HCT116 (cell line): ENCODE measurements around the gene METTL13. TPM values are rescaled to one million over a fixed set of nuclear protein-coding genes. Genes with fewer than 3 reads are reported as not detected.

ENCODE experiments used
- ATAC-seq: fragments of 200-7000 bp; cut with Tn5 transposase; 2 replicates; pipeline ENCODE4 v1.9.1; 2020; ENCODE audit warnings: mild to moderate bottlenecking, moderate library complexity
- BruUV-seq: library from RNA; stranded (reverse); fragments of 400-500 nt; replicated peaks from 2 replicates; lab custom pipeline; 2021; lab: Mats Ljungman, UMichigan
- CTCF ChIA-PET: fragments of 300-600 bp; sonication (Branson Sonifier 250); formaldehyde crosslinking; loops from one replicate; lab custom pipeline; 2021; ENCODE audit warnings: antibody characterized with exemption; lab: Charles Lee
- POLR2A ChIA-PET: fragments of 300-600, 350-600 bp; sonication (Branson Sonifier 250); formaldehyde crosslinking; loops from one replicate; lab custom pipeline; 2021; ENCODE audit warnings: antibody characterized with exemption; lab: Charles Lee
- RAD21 ChIA-PET, 2 experiments: fragments of 300-600 bp; sonication (Branson Sonifier 250); formaldehyde crosslinking; loops; one replicate each; lab custom pipeline; 2023; ENCODE audit warnings: low total read pairs in 2 of 2; ENCODE audit not compliant: uncharacterized antibody in 2 of 2, unreplicated experiment in 2 of 2, low non-redundant PET in 1 of 2; lab: Charles Lee
- DNase-seq: peaks from one replicate; pipeline ENCODE4 v3.0.0-alpha.2; 2010; ENCODE audit warnings: low read depth, low spot score
- H2AFZ ChIP-seq: fragments of 200-600 bp; shearing (Covaris generic), sonication (generic); 2 replicates; pipeline ENCODE4 v1.6.1; 2017; ENCODE audit warnings: low read depth, mixed run types, mixed read lengths, antibody characterized with exemption, low read length; ENCODE audit not compliant: poor library complexity, severe bottlenecking
- H3K27ac ChIP-seq: 2 replicates; pipeline ENCODE4 v1.5.1; 2012; ENCODE audit warnings: low read depth, low read length
- H3K27me3 ChIP-seq: fragments of 200-600 bp; sonication (generic); 2 replicates; pipeline ENCODE4 v1.6.1; 2016; ENCODE audit warnings: mixed run types, low read length, mixed read lengths; ENCODE audit not compliant: insufficient read depth
- H3K36me3 ChIP-seq, 2 experiments: fragments of 200-500 bp in 1 of 2; fragments of 200-600 bp in 1 of 2; sonication (Bioruptor generic) in 1 of 2; sonication (generic) in 1 of 2; 2 replicates each; pipeline versions ENCODE4 v1.5.1 to v1.6.1; 2014 to 2016; ENCODE audit warnings: low read length in 2 of 2, inconsistent platforms in 1 of 2, mixed read lengths in 1 of 2, mixed run types in 1 of 2; ENCODE audit not compliant: insufficient read depth in 2 of 2, control insufficient read depth in 1 of 2
- H3K4me1 ChIP-seq, 2 experiments: fragments of 200-600 bp in 1 of 2; sonication (generic) in 1 of 2; 2 replicates each; pipeline versions ENCODE4 v1.5.1 to v1.6.1; 2012 to 2017; ENCODE audit warnings: low read length in 2 of 2, inconsistent platforms in 1 of 2, mild to moderate bottlenecking in 1 of 2, mixed read lengths in 1 of 2, mixed run types in 1 of 2, moderate library complexity in 1 of 2; ENCODE audit not compliant: insufficient read depth in 2 of 2, control insufficient read depth in 1 of 2
- H3K4me2 ChIP-seq: fragments of 200-600 bp; sonication (generic); 2 replicates; pipeline ENCODE4 v1.6.1; 2017; ENCODE audit warnings: mixed run types, low read length, mixed read lengths
- H3K4me3 ChIP-seq, 2 experiments: fragments of 200-600 bp in 1 of 2; sonication (generic) in 1 of 2; replicated peaks in 1 of 2; 2 replicates each; pipeline ENCODE4 v1.5.1; 2011 to 2016; ENCODE audit warnings: low read length in 2 of 2, control low read depth in 1 of 2, low read depth in 1 of 2, mild to moderate bottlenecking in 1 of 2, mixed read lengths in 1 of 2, mixed run types in 1 of 2
- H3K79me2 ChIP-seq: fragments of 200-600 bp; sonication (generic); 2 replicates; pipeline ENCODE4 v1.6.1; 2017; ENCODE audit warnings: mild to moderate bottlenecking, mixed run types, low read length, moderate library complexity, mixed read lengths; ENCODE audit not compliant: insufficient read depth
- H3K9ac ChIP-seq: fragments of 200-600 bp; sonication (generic); 2 replicates; pipeline ENCODE4 v1.6.1; 2016; ENCODE audit warnings: low read length, mixed read lengths
- H3K9me2 ChIP-seq: fragments of 200-600 bp; sonication (generic), shearing (Covaris generic); 2 replicates; pipeline ENCODE4 v1.6.1; 2017; ENCODE audit warnings: mixed run types, mild to moderate bottlenecking, moderate library complexity; ENCODE audit not compliant: insufficient read depth
- H3K9me3 ChIP-seq, 2 experiments: fragments of 200-500 bp in 1 of 2; fragments of 200-600 bp in 1 of 2; sonication (Bioruptor generic) in 1 of 2; sonication (generic) in 1 of 2; 2 replicates each; pipeline ENCODE4 v1.6.1; 2014 to 2017; ENCODE audit warnings: low read length in 2 of 2, mixed read lengths in 2 of 2, inconsistent platforms in 1 of 2, low read depth in 1 of 2, mild to moderate bottlenecking in 1 of 2, mixed run types in 1 of 2, moderate library complexity in 1 of 2; ENCODE audit not compliant: control insufficient read depth in 1 of 2, insufficient read depth in 1 of 2
- H4K20me1 ChIP-seq: fragments of 200-600 bp; sonication (generic), shearing (Covaris generic); 2 replicates; pipeline ENCODE4 v1.6.1; 2017; ENCODE audit warnings: mixed run types, mild to moderate bottlenecking, moderate library complexity; ENCODE audit not compliant: insufficient read depth
- ATF3 ChIP-seq: IDR thresholded peaks from 2 replicates; pipeline ENCODE4 v1.6.1; 2012
- CBX3 ChIP-seq: IDR thresholded peaks from 2 replicates; pipeline ENCODE4 v1.6.1; 2012; ENCODE audit warnings: low read depth
- CEBPB ChIP-seq: IDR thresholded peaks from 2 replicates; pipeline ENCODE4 v1.6.1; 2012; ENCODE audit warnings: low read depth
- CTCF ChIP-seq, 3 experiments: fragments of 200-600 bp in 1 of 3; sonication (generic) in 1 of 3; IDR thresholded peaks in 2 of 3; conservative IDR thresholded peaks in 1 of 3; 2 replicates each; pipeline ENCODE4 v1.5.1; 2012 to 2017; ENCODE audit warnings: low read depth in 2 of 3, low read length in 2 of 3, antibody characterized with exemption in 1 of 3, borderline replicate concordance in 1 of 3, control low read depth in 1 of 3, mild to moderate bottlenecking in 1 of 3, mixed read lengths in 1 of 3, mixed run types in 1 of 3, moderate library complexity in 1 of 3; ENCODE audit not compliant: insufficient read depth in 1 of 3
- EGR1 ChIP-seq: IDR thresholded peaks from 2 replicates; pipeline ENCODE4 v1.6.1; 2012; ENCODE audit warnings: low read depth
- ELF1 ChIP-seq: IDR thresholded peaks from 2 replicates; pipeline ENCODE4 v1.6.1; 2012; ENCODE audit warnings: low read depth, borderline replicate concordance
- EZH2 ChIP-seq: fragments of 200-600 bp; sonication (generic); IDR thresholded peaks from 2 replicates; pipeline ENCODE4 v1.6.1; 2017; ENCODE audit warnings: antibody characterized with exemption, mixed run types
- EZH2phosphoT487 ChIP-seq: fragments of 200-600 bp; IDR thresholded peaks from 2 replicates; pipeline ENCODE4 v1.6.1; 2018; ENCODE audit warnings: antibody characterized with exemption, borderline replicate concordance
- FOSL1 ChIP-seq: IDR thresholded peaks from 2 replicates; pipeline ENCODE4 v1.6.1; 2012; ENCODE audit warnings: low read depth
- JUND ChIP-seq: IDR thresholded peaks from 2 replicates; pipeline ENCODE4 v1.6.1; 2012
- POLR2A ChIP-seq: IDR thresholded peaks from 2 replicates; pipeline ENCODE4 v1.7.0; 2011; ENCODE audit warnings: borderline replicate concordance; ENCODE audit not compliant: insufficient read depth, insufficient read length; ENCODE audit errors: extremely low read depth
- POLR2AphosphoS5 ChIP-seq: IDR thresholded peaks from 2 replicates; pipeline ENCODE4 v1.6.1; 2011; ENCODE audit warnings: mild to moderate bottlenecking, low read depth, low read length, moderate library complexity
- RAD21 ChIP-seq: IDR thresholded peaks from 2 replicates; pipeline ENCODE4 v1.6.1; 2012; ENCODE audit warnings: low read depth, mild to moderate bottlenecking
- SIN3A ChIP-seq: IDR thresholded peaks from 2 replicates; pipeline ENCODE4 v1.6.1; 2012; ENCODE audit warnings: low read depth
- SP1 ChIP-seq: IDR thresholded peaks from 2 replicates; pipeline ENCODE4 v1.6.1; 2012; ENCODE audit warnings: low read depth
- SRF ChIP-seq: IDR thresholded peaks from 2 replicates; pipeline ENCODE4 v1.6.1; 2012; ENCODE audit warnings: low read depth
- TCF7L2 ChIP-seq: IDR thresholded peaks from 2 replicates; pipeline ENCODE4 v1.7.0; 2011; ENCODE audit warnings: borderline replicate concordance, inconsistent platforms; ENCODE audit not compliant: insufficient read depth, insufficient read length; ENCODE audit errors: extremely low read depth
- YY1 ChIP-seq: IDR thresholded peaks from 2 replicates; pipeline ENCODE4 v1.6.1; 2011; ENCODE audit warnings: low read length, low read depth, moderate library complexity, mild to moderate bottlenecking; ENCODE audit not compliant: insufficient replicate concordance; ENCODE audit errors: extremely low read depth
- ZFX ChIP-seq: fragments of 450-650 bp; IDR thresholded peaks from 2 replicates; pipeline ENCODE4 v1.6.1; 2017
- ZNF274 ChIP-seq: fragments of 200-500 bp; sonication (Bioruptor generic); IDR thresholded peaks from 2 replicates; pipeline ENCODE4 v1.6.1; 2014; ENCODE audit warnings: mild to moderate bottlenecking, low read depth, low read length, inconsistent platforms
- intact Hi-C: fragments of 100-400 bp; cut with micrococcal nuclease; formaldehyde crosslinking; loops from 2 replicates; pipeline ENCODE4 v1.10.0; 2022
- total RNA-seq: library from RNA; stranded (reverse); gene quantifications from one replicate; pipeline ENCODE4 v1.2.1, GENCODE V29; 2021; ENCODE audit not compliant: unreplicated experiment
- TF ChIP-seq, protein P1 (sequence below): IDR thresholded peaks from 2 replicates; pipeline ENCODE4 v1.6.1; 2012
- TF ChIP-seq, protein P2 (sequence below): IDR thresholded peaks from 2 replicates; pipeline ENCODE4 v1.6.1; 2012; ENCODE audit warnings: low read depth

The METTL13 gene
- total RNA-seq, 1 experiment from 2014 or later, result 33.9 TPM

DNA sequence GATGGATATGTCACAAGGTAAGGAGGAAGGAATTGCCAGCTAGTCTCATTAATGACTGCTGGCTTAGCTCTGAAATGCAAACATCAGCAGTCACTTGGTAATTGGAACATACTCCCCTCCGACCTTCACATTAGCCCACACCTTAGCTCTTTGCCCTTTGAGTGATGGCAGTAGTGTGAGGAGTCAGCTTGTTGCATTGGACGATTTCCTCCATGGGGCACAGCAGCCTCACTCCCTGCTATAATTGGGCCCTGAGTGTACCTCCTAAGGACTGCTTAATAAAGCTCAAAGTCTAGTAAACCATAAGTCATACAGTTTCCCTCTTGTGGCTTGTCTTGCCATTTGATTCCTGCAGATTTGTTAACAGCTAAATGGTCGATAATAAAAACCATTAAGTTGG lies 19.4 kb downstream of the METTL13 start (continued):
- TF ChIP-seq EZH2phosphoT487, result no peak
- no peak for TF ChIP-seq YY1

- Histone ChIP-seq H3K27ac (no peak overlapping the region), H3K4me3 (no peak overlapping the region), H3K9me3 (no peaks in the 10 kb centered on the region), H3K4me2 (no peak overlapping the region), H3K9ac (no peak overlapping the region), H3K27me3 (no peaks in the 10 kb centered on the region), H2AFZ (no peak overlapping the region), H4K20me1 (no peaks in the 10 kb centered on the region), H3K4me1 (peaks cover 0 to 4% of the 10 kb centered on the region in 2 experiments; a peak in 1 of 4 replicates), H3K36me3 (peaks cover under 1 to 6% of the 10 kb centered on the region in 2 experiments; a peak in 2 of 4 replicates), H3K79me2 (no peaks in the 10 kb centered on the region), H3K9me2 (no peaks in the 10 kb centered on the region)
- no TSS peak for BruUV-seq
- ChIA-PET POLR2A (interaction anchor here (1.8 kb wide), 1 partner anchor 20 kb away, joined by 6 read pairs; the partner anchor contains the start of gene METTL13), CTCF (interaction anchor here (0.7 to 8.4 kb wide), 9 partner anchors 22 to 598 kb away, joined by 3 to 237 read pairs (median 5); partner anchors contain the start of gene DNM3), RAD21 (interaction anchor here (0.7 to 3.5 kb wide), 5 partner anchors 182 to 184 kb away, joined by 3 to 16 read pairs (median 11); no protein-coding TSS in a partner anchor)
- intact Hi-C loops, result loop anchor here (1.0 to 5.0 kb wide), 3 partner anchors 154 to 601 kb away; no protein-coding TSS in a partner anchor
- ATAC-seq (peak; percentile 81), DNase-seq (no peak)
- TF ChIP-seq, protein P1, sequence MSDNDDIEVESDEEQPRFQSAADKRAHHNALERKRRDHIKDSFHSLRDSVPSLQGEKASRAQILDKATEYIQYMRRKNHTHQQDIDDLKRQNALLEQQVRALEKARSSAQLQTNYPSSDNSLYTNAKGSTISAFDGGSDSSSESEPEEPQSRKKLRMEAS, result no peak
- TF ChIP-seq CBX3 (no peak), POLR2A (no peak), ELF1 (no peak), EZH2phosphoT487 (no peak), RAD21 (peak; percentile 86), TCF7L2 (no peak), EZH2 (no peak), SP1 (no peak), FOSL1 (no peak), POLR2AphosphoS5 (no peak), JUND (no peak), EGR1 (no peak), CEBPB (no peak), ZNF274 (no peak), SIN3A (no peak), SRF (no peak), ATF3 (no peak), CTCF (IDR thresholded peaks at IDR 0.05 in 2 of 3, conservative IDR thresholded peaks at IDR 0.05 in 1 of 3; ENCODE audit: borderline replicate concordance in 1 of 3, insufficient read depth in 1 of 3, low read depth in 2 of 3, low read length in 2 of 3) (peak; percentile 73 to 86 (median 81)), YY1 (peak; percentile 31), ZFX (no peak)
- TF ChIP-seq, protein P2, sequence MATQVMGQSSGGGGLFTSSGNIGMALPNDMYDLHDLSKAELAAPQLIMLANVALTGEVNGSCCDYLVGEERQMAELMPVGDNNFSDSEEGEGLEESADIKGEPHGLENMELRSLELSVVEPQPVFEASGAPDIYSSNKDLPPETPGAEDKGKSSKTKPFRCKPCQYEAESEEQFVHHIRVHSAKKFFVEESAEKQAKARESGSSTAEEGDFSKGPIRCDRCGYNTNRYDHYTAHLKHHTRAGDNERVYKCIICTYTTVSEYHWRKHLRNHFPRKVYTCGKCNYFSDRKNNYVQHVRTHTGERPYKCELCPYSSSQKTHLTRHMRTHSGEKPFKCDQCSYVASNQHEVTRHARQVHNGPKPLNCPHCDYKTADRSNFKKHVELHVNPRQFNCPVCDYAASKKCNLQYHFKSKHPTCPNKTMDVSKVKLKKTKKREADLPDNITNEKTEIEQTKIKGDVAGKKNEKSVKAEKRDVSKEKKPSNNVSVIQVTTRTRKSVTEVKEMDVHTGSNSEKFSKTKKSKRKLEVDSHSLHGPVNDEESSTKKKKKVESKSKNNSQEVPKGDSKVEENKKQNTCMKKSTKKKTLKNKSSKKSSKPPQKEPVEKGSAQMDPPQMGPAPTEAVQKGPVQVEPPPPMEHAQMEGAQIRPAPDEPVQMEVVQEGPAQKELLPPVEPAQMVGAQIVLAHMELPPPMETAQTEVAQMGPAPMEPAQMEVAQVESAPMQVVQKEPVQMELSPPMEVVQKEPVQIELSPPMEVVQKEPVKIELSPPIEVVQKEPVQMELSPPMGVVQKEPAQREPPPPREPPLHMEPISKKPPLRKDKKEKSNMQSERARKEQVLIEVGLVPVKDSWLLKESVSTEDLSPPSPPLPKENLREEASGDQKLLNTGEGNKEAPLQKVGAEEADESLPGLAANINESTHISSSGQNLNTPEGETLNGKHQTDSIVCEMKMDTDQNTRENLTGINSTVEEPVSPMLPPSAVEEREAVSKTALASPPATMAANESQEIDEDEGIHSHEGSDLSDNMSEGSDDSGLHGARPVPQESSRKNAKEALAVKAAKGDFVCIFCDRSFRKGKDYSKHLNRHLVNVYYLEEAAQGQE, result no peak
Observed at GRCh38 chr1:171801487-171801891, 20.0 kb downstream of the METTL13 start.
